DMS114 treated with DMSO at 0.1 percent for 48 hours (cell line): ENCODE measurements around the gene CORIN.
A peak's percentile ranks its signal among the peaks of the same experiment; 100 is the strongest.

ENCODE experiments used
- DNase-seq: peaks from one replicate; lab custom pipeline; 2025; ENCODE audit not compliant: unreplicated experiment; lab: John Stamatoyannopoulos, UW

CORIN gene

GRCh38 chr4:47836641-47837093 lies 1.2 kb downstream of the CORIN start:
- DNase-seq = peak; percentile 17

GRCh38 chr4:47835494-47835893 lies 2.4 kb downstream of the CORIN start:
- DNase-seq = no peak

GRCh38 chr4:47831026-47831679 lies 6.7 kb downstream of the CORIN start:
- no peak for DNase-seq

GRCh38 chr4:47830265-47831025 lies 7.4 kb downstream of the CORIN start:
- no peak for DNase-seq

GRCh38 chr4:47829438-47829837 lies 8.4 kb downstream of the CORIN start:
- no peak for DNase-seq

- no peak for DNase-seq
These were observed 10.4 kb downstream of the CORIN start for GRCh38 chr4:47827343-47828047.

GRCh38 chr4:47824840-47825239 lies 13.0 kb downstream of the CORIN start:
- DNase-seq = no peak

- no peak for DNase-seq
These were observed 18.7 kb downstream of the CORIN start for GRCh38 chr4:47819178-47819577.

- no peak for DNase-seq
These were observed 20.6 kb downstream of the CORIN start for GRCh38 chr4:47817275-47817674.

GRCh38 chr4:47816748-47817147 lies 21.1 kb downstream of the CORIN start:
- DNase-seq = no peak

GRCh38 chr4:47814618-47815295 lies 23.1 kb downstream of the CORIN start:
- DNase-seq = no peak

- no peak for DNase-seq
These were observed 28.1 kb downstream of the CORIN start for GRCh38 chr4:47809654-47810203.

- no peak for DNase-seq
These were observed 33.3 kb downstream of the CORIN start for GRCh38 chr4:47804598-47804997.

- no peak for DNase-seq
These were observed 36.3 kb downstream of the CORIN start for GRCh38 chr4:47801481-47802002.

GRCh38 chr4:47798165-47798564 lies 39.7 kb downstream of the CORIN start:
- no peak for DNase-seq

GRCh38 chr4:47791965-47792364 lies 45.9 kb downstream of the CORIN start:
- DNase-seq = no peak

- no peak for DNase-seq
These were observed 47.8 kb downstream of the CORIN start for GRCh38 chr4:47790105-47790504.

GRCh38 chr4:47788126-47788525 lies 49.7 kb downstream of the CORIN start:
- DNase-seq = no peak

GRCh38 chr4:47786958-47787370 lies 50.9 kb downstream of the CORIN start:
- no peak for DNase-seq

GRCh38 chr4:47785153-47785552 lies 52.7 kb downstream of the CORIN start:
- DNase-seq = no peak

- DNase-seq = no peak
These were observed 53.6 kb downstream of the CORIN start for GRCh38 chr4:47784222-47784621.
